ENCODE results near the gene GADD45GIP1.

DNA sequence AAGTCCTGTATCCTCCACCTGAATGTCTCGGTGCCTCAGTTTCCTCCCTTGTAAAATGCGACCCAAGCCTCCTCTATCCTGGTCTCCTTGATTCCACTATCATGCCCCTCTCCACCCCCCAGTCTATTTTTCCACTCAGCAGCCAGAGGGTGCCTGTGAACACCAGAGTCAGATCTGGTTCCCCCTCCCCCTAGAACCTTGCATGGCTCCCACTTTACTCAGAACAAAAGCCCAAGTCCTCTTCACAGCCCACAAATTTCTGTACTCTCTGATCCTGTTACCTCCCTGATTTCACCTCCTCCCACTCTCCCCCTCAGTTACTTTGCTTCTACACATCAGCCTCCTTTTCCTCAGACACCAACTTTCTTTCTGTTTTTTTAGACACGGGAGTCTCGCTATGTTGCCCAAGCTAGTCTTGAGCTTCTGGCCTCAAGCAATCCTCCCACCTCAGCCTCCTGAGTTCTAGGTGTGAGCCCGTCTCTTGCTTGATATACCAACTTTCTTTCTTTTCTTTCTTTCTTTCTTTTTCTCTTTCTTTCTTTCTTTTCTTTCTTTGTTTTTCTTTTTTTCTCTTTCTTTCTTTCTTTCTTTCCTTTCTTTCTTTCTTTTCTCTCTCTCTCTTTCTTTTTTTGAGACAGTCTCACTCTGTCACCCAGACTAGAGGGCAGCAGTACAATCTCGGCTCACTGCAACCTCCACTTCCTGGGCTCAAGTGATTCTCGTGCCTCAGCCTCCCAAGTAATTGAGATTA is 13.2 kb upstream of the GADD45GIP1 start:
- TF ChIP-seq, protein P1, sequence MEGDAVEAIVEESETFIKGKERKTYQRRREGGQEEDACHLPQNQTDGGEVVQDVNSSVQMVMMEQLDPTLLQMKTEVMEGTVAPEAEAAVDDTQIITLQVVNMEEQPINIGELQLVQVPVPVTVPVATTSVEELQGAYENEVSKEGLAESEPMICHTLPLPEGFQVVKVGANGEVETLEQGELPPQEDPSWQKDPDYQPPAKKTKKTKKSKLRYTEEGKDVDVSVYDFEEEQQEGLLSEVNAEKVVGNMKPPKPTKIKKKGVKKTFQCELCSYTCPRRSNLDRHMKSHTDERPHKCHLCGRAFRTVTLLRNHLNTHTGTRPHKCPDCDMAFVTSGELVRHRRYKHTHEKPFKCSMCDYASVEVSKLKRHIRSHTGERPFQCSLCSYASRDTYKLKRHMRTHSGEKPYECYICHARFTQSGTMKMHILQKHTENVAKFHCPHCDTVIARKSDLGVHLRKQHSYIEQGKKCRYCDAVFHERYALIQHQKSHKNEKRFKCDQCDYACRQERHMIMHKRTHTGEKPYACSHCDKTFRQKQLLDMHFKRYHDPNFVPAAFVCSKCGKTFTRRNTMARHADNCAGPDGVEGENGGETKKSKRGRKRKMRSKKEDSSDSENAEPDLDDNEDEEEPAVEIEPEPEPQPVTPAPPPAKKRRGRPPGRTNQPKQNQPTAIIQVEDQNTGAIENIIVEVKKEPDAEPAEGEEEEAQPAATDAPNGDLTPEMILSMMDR (conservative IDR thresholded peaks at IDR 0.05) = no peak
- no peak for TF ChIP-seq ZFX (IDR thresholded peaks at IDR 0.05)
